Measurements from ENCODE around the gene WFIKKN1. TPM values are rescaled to one million over a fixed set of nuclear protein-coding genes. Genes with fewer than 3 reads are reported as not detected.

Gene WFIKKN1
- total RNA-seq, 1 experiment from 2014 or later: 0.47 TPM

GRCh38 chr16:609316-609715 is 21.5 kb upstream of the WFIKKN1 start:
- no peak overlapping the region for H3K4me2 ChIP-seq (ENCODE audit: low read length)

DNA sequence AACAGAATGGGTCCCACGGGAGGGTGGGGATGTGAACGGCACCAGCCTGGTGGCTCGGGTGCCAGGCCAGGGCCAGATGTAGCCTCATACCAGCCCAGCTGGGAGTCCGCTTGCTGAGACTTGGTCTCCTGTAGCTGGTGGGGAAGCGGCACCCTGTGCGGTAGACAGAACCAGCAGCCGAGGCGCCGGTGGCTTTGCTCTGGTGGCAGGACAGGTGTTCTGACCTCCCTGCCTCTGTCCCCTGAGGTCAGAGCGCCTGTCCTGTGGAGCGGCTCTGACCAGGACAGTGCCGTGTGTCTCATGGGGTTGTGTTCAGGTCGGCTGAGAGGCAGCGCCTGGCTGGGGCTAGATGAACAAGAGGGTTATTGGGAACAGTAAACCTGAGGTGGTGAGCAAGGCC is 20.8 kb upstream of the WFIKKN1 start:
- no peak for ATAC-seq
- H3K27me3 ChIP-seq (ENCODE audit: insufficient read depth, low read length): no peaks in the 10 kb centered on the region
- TF ChIP-seq, protein P1, sequence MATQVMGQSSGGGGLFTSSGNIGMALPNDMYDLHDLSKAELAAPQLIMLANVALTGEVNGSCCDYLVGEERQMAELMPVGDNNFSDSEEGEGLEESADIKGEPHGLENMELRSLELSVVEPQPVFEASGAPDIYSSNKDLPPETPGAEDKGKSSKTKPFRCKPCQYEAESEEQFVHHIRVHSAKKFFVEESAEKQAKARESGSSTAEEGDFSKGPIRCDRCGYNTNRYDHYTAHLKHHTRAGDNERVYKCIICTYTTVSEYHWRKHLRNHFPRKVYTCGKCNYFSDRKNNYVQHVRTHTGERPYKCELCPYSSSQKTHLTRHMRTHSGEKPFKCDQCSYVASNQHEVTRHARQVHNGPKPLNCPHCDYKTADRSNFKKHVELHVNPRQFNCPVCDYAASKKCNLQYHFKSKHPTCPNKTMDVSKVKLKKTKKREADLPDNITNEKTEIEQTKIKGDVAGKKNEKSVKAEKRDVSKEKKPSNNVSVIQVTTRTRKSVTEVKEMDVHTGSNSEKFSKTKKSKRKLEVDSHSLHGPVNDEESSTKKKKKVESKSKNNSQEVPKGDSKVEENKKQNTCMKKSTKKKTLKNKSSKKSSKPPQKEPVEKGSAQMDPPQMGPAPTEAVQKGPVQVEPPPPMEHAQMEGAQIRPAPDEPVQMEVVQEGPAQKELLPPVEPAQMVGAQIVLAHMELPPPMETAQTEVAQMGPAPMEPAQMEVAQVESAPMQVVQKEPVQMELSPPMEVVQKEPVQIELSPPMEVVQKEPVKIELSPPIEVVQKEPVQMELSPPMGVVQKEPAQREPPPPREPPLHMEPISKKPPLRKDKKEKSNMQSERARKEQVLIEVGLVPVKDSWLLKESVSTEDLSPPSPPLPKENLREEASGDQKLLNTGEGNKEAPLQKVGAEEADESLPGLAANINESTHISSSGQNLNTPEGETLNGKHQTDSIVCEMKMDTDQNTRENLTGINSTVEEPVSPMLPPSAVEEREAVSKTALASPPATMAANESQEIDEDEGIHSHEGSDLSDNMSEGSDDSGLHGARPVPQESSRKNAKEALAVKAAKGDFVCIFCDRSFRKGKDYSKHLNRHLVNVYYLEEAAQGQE (IDR thresholded peaks at IDR 0.05; ENCODE audit: low read depth): no peak
- TF ChIP-seq POLR2AphosphoS5 (IDR thresholded peaks at IDR 0.05; ENCODE audit: low read depth, low read length) (no peak), ZFX (IDR thresholded peaks at IDR 0.05) (no peak), SP1 (IDR thresholded peaks at IDR 0.05; ENCODE audit: low read depth) (no peak), FOSL1 (IDR thresholded peaks at IDR 0.05; ENCODE audit: low read depth) (no peak), YY1 (IDR thresholded peaks at IDR 0.05; ENCODE audit: extremely low read depth, insufficient replicate concordance, low read depth, low read length) (no peak), EZH2 (IDR thresholded peaks at IDR 0.05) (no peak), EZH2phosphoT487 (IDR thresholded peaks at IDR 0.05; ENCODE audit: borderline replicate concordance) (no peak), CEBPB (IDR thresholded peaks at IDR 0.05; ENCODE audit: low read depth) (no peak), ZNF274 (IDR thresholded peaks at IDR 0.05; ENCODE audit: low read depth, low read length) (no peak), CBX3 (IDR thresholded peaks at IDR 0.05; ENCODE audit: low read depth) (no peak), SRF (IDR thresholded peaks at IDR 0.05; ENCODE audit: low read depth) (no peak), EGR1 (IDR thresholded peaks at IDR 0.05; ENCODE audit: low read depth) (no peak)

More at GRCh38 chr16:609316-609715, 21.5 kb upstream of the WFIKKN1 start:
- H3K27me3 ChIP-seq (ENCODE audit: insufficient read depth, low read length): no peaks in the 10 kb centered on the region
- TF ChIP-seq TCF7L2 (IDR thresholded peaks at IDR 0.05; ENCODE audit: borderline replicate concordance, extremely low read depth, insufficient read depth, insufficient read length) (no peak), SIN3A (IDR thresholded peaks at IDR 0.05; ENCODE audit: low read depth) (no peak), POLR2A (IDR thresholded peaks at IDR 0.05; ENCODE audit: borderline replicate concordance, extremely low read depth, insufficient read depth, insufficient read length) (no peak), YY1 (IDR thresholded peaks at IDR 0.05; ENCODE audit: extremely low read depth, insufficient replicate concordance, low read depth, low read length) (no peak)
- TF ChIP-seq, protein P2, sequence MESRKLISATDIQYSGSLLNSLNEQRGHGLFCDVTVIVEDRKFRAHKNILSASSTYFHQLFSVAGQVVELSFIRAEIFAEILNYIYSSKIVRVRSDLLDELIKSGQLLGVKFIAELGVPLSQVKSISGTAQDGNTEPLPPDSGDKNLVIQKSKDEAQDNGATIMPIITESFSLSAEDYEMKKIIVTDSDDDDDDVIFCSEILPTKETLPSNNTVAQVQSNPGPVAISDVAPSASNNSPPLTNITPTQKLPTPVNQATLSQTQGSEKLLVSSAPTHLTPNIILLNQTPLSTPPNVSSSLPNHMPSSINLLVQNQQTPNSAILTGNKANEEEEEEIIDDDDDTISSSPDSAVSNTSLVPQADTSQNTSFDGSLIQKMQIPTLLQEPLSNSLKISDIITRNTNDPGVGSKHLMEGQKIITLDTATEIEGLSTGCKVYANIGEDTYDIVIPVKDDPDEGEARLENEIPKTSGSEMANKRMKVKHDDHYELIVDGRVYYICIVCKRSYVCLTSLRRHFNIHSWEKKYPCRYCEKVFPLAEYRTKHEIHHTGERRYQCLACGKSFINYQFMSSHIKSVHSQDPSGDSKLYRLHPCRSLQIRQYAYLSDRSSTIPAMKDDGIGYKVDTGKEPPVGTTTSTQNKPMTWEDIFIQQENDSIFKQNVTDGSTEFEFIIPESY (IDR thresholded peaks at IDR 0.05; ENCODE audit: extremely low read depth, insufficient replicate concordance, low read length): no peak
- H3K4me1 ChIP-seq (ENCODE audit: control insufficient read depth in 1 of 2, insufficient read depth in 2 of 2, low read length in 2 of 2): no peaks in the 10 kb centered on the region
- no peak for ATAC-seq
- no peak overlapping the region for H3K27ac ChIP-seq (ENCODE audit: low read depth, low read length)
- CTCF ChIA-PET: no interaction called here
- H2AFZ ChIP-seq (ENCODE audit: low read depth, low read length, poor library complexity, severe bottlenecking): no peak overlapping the region
- BruUV-seq (replicated peaks): no TSS peak
- POLR2A ChIA-PET: no interaction called here
- RAD21 ChIA-PET (ENCODE audit: low non-redundant PET in 1 of 2, low total read pairs in 2 of 2, uncharacterized antibody in 2 of 2, unreplicated experiment in 2 of 2): no interaction called here
- intact Hi-C loops (cut with micrococcal nuclease): no loop called here
- no peaks in the 10 kb centered on the region for H3K9me3 ChIP-seq (ENCODE audit: control insufficient read depth in 1 of 2, insufficient read depth in 1 of 2, low read depth in 1 of 2, low read length in 2 of 2)
- no peaks in the 10 kb centered on the region for H3K9me2 ChIP-seq (ENCODE audit: insufficient read depth)
- H3K4me3 ChIP-seq (replicated peaks in 1 of 2; ENCODE audit: low read depth in 1 of 2, low read length in 2 of 2): no peak overlapping the region
- H3K36me3 ChIP-seq (ENCODE audit: control insufficient read depth in 1 of 2, insufficient read depth in 2 of 2, low read length in 2 of 2): no peaks in the 10 kb centered on the region
- H3K9ac ChIP-seq (ENCODE audit: low read length): no peak overlapping the region
- DNase-seq (ENCODE audit: low read depth, low spot score): no peak
- H4K20me1 ChIP-seq (ENCODE audit: insufficient read depth): no peaks in the 10 kb centered on the region
- no peaks in the 10 kb centered on the region for H3K79me2 ChIP-seq (ENCODE audit: insufficient read depth, low read length)

More for the DNA sequence above, 20.8 kb upstream of the WFIKKN1 start:
- no TSS peak for BruUV-seq (replicated peaks)
- intact Hi-C loops (cut with micrococcal nuclease): no loop called here
- RAD21 ChIA-PET (ENCODE audit: low non-redundant PET in 1 of 2, low total read pairs in 2 of 2, uncharacterized antibody in 2 of 2, unreplicated experiment in 2 of 2): no interaction called here
- Histone ChIP-seq H3K79me2 (ENCODE audit: insufficient read depth, low read length) (peaks cover 4% of the 10 kb centered on the region; the same call in 1 of the 2 replicates), H3K4me3 (replicated peaks in 1 of 2; ENCODE audit: low read depth in 1 of 2, low read length in 2 of 2) (no peak overlapping the region), H3K4me1 (ENCODE audit: control insufficient read depth in 1 of 2, insufficient read depth in 2 of 2, low read length in 2 of 2) (no peaks in the 10 kb centered on the region), H3K9me3 (ENCODE audit: control insufficient read depth in 1 of 2, insufficient read depth in 1 of 2, low read depth in 1 of 2, low read length in 2 of 2) (no peaks in the 10 kb centered on the region), H3K4me2 (ENCODE audit: low read length) (no peak overlapping the region), H3K36me3 (ENCODE audit: control insufficient read depth in 1 of 2, insufficient read depth in 2 of 2, low read length in 2 of 2) (no peaks in the 10 kb centered on the region), H3K9me2 (ENCODE audit: insufficient read depth) (no peaks in the 10 kb centered on the region), H3K27ac (ENCODE audit: low read depth, low read length) (no peak overlapping the region), H2AFZ (ENCODE audit: low read depth, low read length, poor library complexity, severe bottlenecking) (no peak overlapping the region), H3K9ac (ENCODE audit: low read length) (no peak overlapping the region), H4K20me1 (ENCODE audit: insufficient read depth) (no peaks in the 10 kb centered on the region)
- POLR2A ChIA-PET: no interaction called here
- DNase-seq (ENCODE audit: low read depth, low spot score): no peak
- CTCF ChIA-PET: no interaction called here
